ENCODE results near the gene CHST15.

- TF ChIP-seq CTCF (IDR thresholded peaks at IDR 0.05; ENCODE audit: insufficient read depth, low read length), result no peak
- TF ChIP-seq POLR2AphosphoS5 (IDR thresholded peaks at IDR 0.05; ENCODE audit: low read depth), result no peak
These were observed 123.0 kb downstream of the CHST15 start for GRCh38 chr10:123970207-123970926.
